Lower lobe of right lung (tissue), 2 donors: ENCODE data around the gene TOM1L2. TPM values are rescaled to one million over a fixed set of nuclear protein-coding genes. Genes with fewer than 3 reads are reported as not detected.

Experiments used
- ATAC-seq, 2 donors: fragments of 200-7000 bp; cut with Tn5 transposase; one replicate each; pipeline ENCODE4 v1.9.1; 2020 to 2022; ENCODE audit warnings: mild to moderate bottlenecking in 2 of 2, moderate library complexity in 2 of 2
- DNase-seq: peaks from one replicate; pipeline ENCODE4 v3.0.0-alpha.2; 2020
- H3K27ac ChIP-seq: fragments of 200-600 bp; one replicate; pipeline ENCODE4 v1.8.0; 2022
- H3K27me3 ChIP-seq: fragments of 200-600 bp; one replicate; pipeline ENCODE4 v1.8.0; 2022; ENCODE audit warnings: low read depth
- H3K36me3 ChIP-seq: fragments of 200-600 bp; one replicate; pipeline ENCODE4 v1.8.0; 2022; ENCODE audit warnings: mild to moderate bottlenecking
- H3K4me1 ChIP-seq: fragments of 200-600 bp; one replicate; pipeline ENCODE4 v1.8.0; 2022
- H3K4me3 ChIP-seq: fragments of 200-600 bp; one replicate; pipeline ENCODE4 v1.8.0; 2022; ENCODE audit warnings: mild to moderate bottlenecking
- H3K9me3 ChIP-seq: fragments of 200-600 bp; one replicate; pipeline ENCODE4 v1.8.0; 2022
- CTCF ChIP-seq: fragments of 200-600 bp; IDR thresholded peaks from one replicate; pipeline ENCODE4 v1.8.0; 2022; ENCODE audit warnings: antibody characterized with exemption, mild to moderate bottlenecking
- intact Hi-C: fragments of 100-400 bp; cut with DNase I; formaldehyde crosslinking; loops from one replicate; pipeline ENCODE4 v1.11.0; 2022
- long read RNA-seq: library from polyadenylated mRNA; unstranded; transcript quantifications from one replicate; pipeline ENCODE4 v2.0.0, GENCODE V29; 2021
- total RNA-seq: library from RNA; stranded (reverse); fragmentation: NEBNext Ultra II Directional; extraction: Animal tissue kit (Norgen Biotek cat#: 25700); gene quantifications from one replicate; pipeline ENCODE4 v1.2.1, GENCODE V29; 2021
- donor health status: DM: no; HTN: yes; CAD: no; lungs with severe emphysema.

Gene TOM1L2
- 63.4 TPM for total RNA-seq
- long read RNA-seq, full-length matches to known transcripts = 7 of 89 reads
- long read RNA-seq, partial matches to known transcripts = 9 of 89 reads
- long read RNA-seq, other reads (novel, unspliced or antisense) = 73 of 89 reads

GRCh38 chr17:17972126-17972951 is at the start of gene TOM1L2, which contains the start of gene DRC3:
TSS of gene TOM1L2 (minus strand) at chr17:17972400. CDS start at chr17:17972313, 87 bp downstream.
TSS of gene DRC3 (plus strand) at chr17:17972862. CDS start at chr17:17977599, 4,737 bp downstream.
- no peaks in the 10 kb centered on the region for H3K36me3 ChIP-seq
- peak within 1 kb of the TSS; percentile 92 for H3K27ac ChIP-seq
- H3K4me1 ChIP-seq = peaks cover 23% of the 10 kb centered on the region
- ATAC-seq (peak; percentile 98 to 99), DNase-seq (peak; percentile 100)
- H3K27me3 ChIP-seq = no peaks in the 10 kb centered on the region
- TF ChIP-seq CTCF = no peak
- intact Hi-C loops = no loop called here
- peak within 1 kb of the TSS; percentile 87 for H3K4me3 ChIP-seq
- H3K9me3 ChIP-seq = no peaks in the 10 kb centered on the region

- Histone ChIP-seq H3K36me3 (peaks cover 50% of the 10 kb centered on the region), H3K9me3 (no peaks in the 10 kb centered on the region), H3K4me1 (peaks cover 3% of the 10 kb centered on the region), H3K27ac (no peak overlapping the region), H3K27me3 (no peaks in the 10 kb centered on the region), H3K4me3 (no peak overlapping the region)
- ATAC-seq (no peak), DNase-seq (no peak)
- intact Hi-C loops = no loop called here
- no peak for TF ChIP-seq CTCF
Observed at GRCh38 chr17:18021372-18021771, 49.2 kb upstream of the TOM1L2 start.

- peaks cover 49% of the 10 kb centered on the region for H3K36me3 ChIP-seq
- no peak overlapping the region for H3K4me3 ChIP-seq
- intact Hi-C loops = no loop called here
- no peaks in the 10 kb centered on the region for H3K27me3 ChIP-seq
- no peak for TF ChIP-seq CTCF
- DNase-seq (no peak), ATAC-seq (no peak)
- H3K9me3 ChIP-seq = no peaks in the 10 kb centered on the region
- no peaks in the 10 kb centered on the region for H3K4me1 ChIP-seq
- H3K27ac ChIP-seq = no peak overlapping the region
Observed at GRCh38 chr17:18020971-18021370, 48.8 kb upstream of the TOM1L2 start.

- H3K27me3 ChIP-seq = no peaks in the 10 kb centered on the region
- H3K9me3 ChIP-seq = no peaks in the 10 kb centered on the region
- intact Hi-C loops = no loop called here
- ATAC-seq (no peak), DNase-seq (no peak)
- peaks cover 57% of the 10 kb centered on the region for H3K36me3 ChIP-seq
- TF ChIP-seq CTCF = no peak
- H3K27ac ChIP-seq = no peak overlapping the region
- no peak overlapping the region for H3K4me3 ChIP-seq
- no peaks in the 10 kb centered on the region for H3K4me1 ChIP-seq
Observed at GRCh38 chr17:18019838-18020154, 47.6 kb upstream of the TOM1L2 start.

GRCh38 chr17:18018411-18018921 is 46.3 kb upstream of the TOM1L2 start:
- TF ChIP-seq CTCF = no peak

More at GRCh38 chr17:18018411-18018921, 46.3 kb upstream of the TOM1L2 start:
- Histone ChIP-seq H3K27me3 (no peaks in the 10 kb centered on the region), H3K27ac (no peak overlapping the region), H3K36me3 (peaks cover 50% of the 10 kb centered on the region), H3K4me3 (no peak overlapping the region), H3K4me1 (no peaks in the 10 kb centered on the region), H3K9me3 (no peaks in the 10 kb centered on the region)
- ATAC-seq = peak in 1 of 2 donors; percentile 41
- intact Hi-C loops = no loop called here
- DNase-seq = no peak
